ENCODE data around the gene RHOBTB1.

DNA sequence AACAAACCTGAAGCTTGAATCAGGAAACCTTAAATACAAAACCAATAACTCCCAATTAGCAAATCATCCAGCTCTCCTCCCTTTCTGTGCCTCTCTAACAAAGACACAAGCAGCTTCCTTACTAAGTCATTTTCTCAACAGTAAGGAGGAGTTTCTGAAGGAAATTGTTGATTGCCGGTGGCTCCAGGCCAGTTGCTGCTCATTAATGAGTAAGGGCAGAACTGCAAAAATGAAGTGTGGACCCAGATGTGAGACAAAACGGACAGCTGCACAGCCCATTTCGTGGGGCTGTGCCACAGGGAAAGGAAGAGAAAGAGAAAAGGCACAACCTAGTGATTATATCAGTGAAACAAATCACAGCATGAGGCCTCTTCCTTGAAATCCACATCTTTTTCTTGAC is 42.8 kb upstream of the RHOBTB1 start:
- TF ChIP-seq, protein P1, sequence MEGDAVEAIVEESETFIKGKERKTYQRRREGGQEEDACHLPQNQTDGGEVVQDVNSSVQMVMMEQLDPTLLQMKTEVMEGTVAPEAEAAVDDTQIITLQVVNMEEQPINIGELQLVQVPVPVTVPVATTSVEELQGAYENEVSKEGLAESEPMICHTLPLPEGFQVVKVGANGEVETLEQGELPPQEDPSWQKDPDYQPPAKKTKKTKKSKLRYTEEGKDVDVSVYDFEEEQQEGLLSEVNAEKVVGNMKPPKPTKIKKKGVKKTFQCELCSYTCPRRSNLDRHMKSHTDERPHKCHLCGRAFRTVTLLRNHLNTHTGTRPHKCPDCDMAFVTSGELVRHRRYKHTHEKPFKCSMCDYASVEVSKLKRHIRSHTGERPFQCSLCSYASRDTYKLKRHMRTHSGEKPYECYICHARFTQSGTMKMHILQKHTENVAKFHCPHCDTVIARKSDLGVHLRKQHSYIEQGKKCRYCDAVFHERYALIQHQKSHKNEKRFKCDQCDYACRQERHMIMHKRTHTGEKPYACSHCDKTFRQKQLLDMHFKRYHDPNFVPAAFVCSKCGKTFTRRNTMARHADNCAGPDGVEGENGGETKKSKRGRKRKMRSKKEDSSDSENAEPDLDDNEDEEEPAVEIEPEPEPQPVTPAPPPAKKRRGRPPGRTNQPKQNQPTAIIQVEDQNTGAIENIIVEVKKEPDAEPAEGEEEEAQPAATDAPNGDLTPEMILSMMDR (IDR thresholded peaks at IDR 0.05; ENCODE audit: low read depth, low read length, poor library complexity, severe bottlenecking): no peak
- TF ChIP-seq EZH2phosphoT487 (IDR thresholded peaks at IDR 0.05; ENCODE audit: borderline replicate concordance, low read length): no peak

All from DOHH2 (cell line).